ENCODE measurements around the gene HDGF.

The HDGF gene

GRCh38 chr1:156743367-156744302, 7.8 kb downstream of the HDGF start:
- Histone ChIP-seq H3K27me3 (ENCODE audit: insufficient read depth, low read length) (no peaks in the 10 kb centered on the region), H3K4me3 (ENCODE audit: low read depth, low read length, poor library complexity, severe bottlenecking) (no peak overlapping the region), H3K36me3 (ENCODE audit: insufficient read depth, low read length) (peaks cover 63% of the 10 kb centered on the region), H3K9ac (ENCODE audit: low read length) (no peak overlapping the region), H3K4me2 (ENCODE audit: low read length) (no peak overlapping the region), H3K4me1 (ENCODE audit: insufficient read depth, low read length, severe bottlenecking) (peaks cover 47% of the 10 kb centered on the region), H4K20me1 (ENCODE audit: insufficient read depth, low read length) (no peaks in the 10 kb centered on the region), H2AFZ (ENCODE audit: low read length) (no peak overlapping the region), H3K9me3 (ENCODE audit: low read length) (no peaks in the 10 kb centered on the region), H3K79me2 (ENCODE audit: insufficient read depth, low read length) (peaks cover 34% of the 10 kb centered on the region), H3K27ac (ENCODE audit: low read depth, low read length, poor library complexity, severe bottlenecking) (no peak overlapping the region), H3F3A (ENCODE audit: insufficient read depth, low read length) (0 out of 2 replicates have a peak, but pooled peaks cover 9% of the 10 kb centered on the region), H3K9me2 (ENCODE audit: low read depth, low read length) (no peaks in the 10 kb centered on the region)
- no peak for TF ChIP-seq EZH2 (IDR thresholded peaks at IDR 0.05; ENCODE audit: borderline replicate concordance, low read length)
- no peak for TF ChIP-seq CTCF (IDR thresholded peaks at IDR 0.05; ENCODE audit: low read length)

GRCh38 chr1:156742801-156743200, 8.7 kb downstream of the HDGF start:
- no peaks in the 10 kb centered on the region for H3K27me3 ChIP-seq (ENCODE audit: insufficient read depth, low read length)
- TF ChIP-seq CTCF (IDR thresholded peaks at IDR 0.05; ENCODE audit: low read length): no peak
- no peak for TF ChIP-seq EZH2 (IDR thresholded peaks at IDR 0.05; ENCODE audit: borderline replicate concordance, low read length)
- peaks cover 72% of the 10 kb centered on the region for H3K36me3 ChIP-seq (ENCODE audit: insufficient read depth, low read length)
- no peak overlapping the region for H3K27ac ChIP-seq (ENCODE audit: low read depth, low read length, poor library complexity, severe bottlenecking)
- H3K4me3 ChIP-seq (ENCODE audit: low read depth, low read length, poor library complexity, severe bottlenecking): no peak overlapping the region
- no peaks in the 10 kb centered on the region for H4K20me1 ChIP-seq (ENCODE audit: insufficient read depth, low read length)
- H3K9ac ChIP-seq (ENCODE audit: low read length): no peak overlapping the region
- no peaks in the 10 kb centered on the region for H3K9me3 ChIP-seq (ENCODE audit: low read length)
- H2AFZ ChIP-seq (ENCODE audit: low read length): no peak overlapping the region
- 0 out of 2 replicates have a peak, but pooled peaks cover 9% of the 10 kb centered on the region for H3F3A ChIP-seq (ENCODE audit: insufficient read depth, low read length)
- no peaks in the 10 kb centered on the region for H3K9me2 ChIP-seq (ENCODE audit: low read depth, low read length)
- peaks cover 25% of the 10 kb centered on the region for H3K79me2 ChIP-seq (ENCODE audit: insufficient read depth, low read length)
- H3K4me2 ChIP-seq (ENCODE audit: low read length): no peak overlapping the region
- H3K4me1 ChIP-seq (ENCODE audit: insufficient read depth, low read length, severe bottlenecking): peaks cover 39% of the 10 kb centered on the region

- Histone ChIP-seq H4K20me1 (ENCODE audit: insufficient read depth, low read length) (no peaks in the 10 kb centered on the region), H3K36me3 (ENCODE audit: insufficient read depth, low read length) (peaks cover 80% of the 10 kb centered on the region), H3K27ac (ENCODE audit: low read depth, low read length, poor library complexity, severe bottlenecking) (peak overlapping the region; percentile 82), H3K9ac (ENCODE audit: low read length) (no peak overlapping the region), H2AFZ (ENCODE audit: low read length) (no peak overlapping the region), H3K4me3 (ENCODE audit: low read depth, low read length, poor library complexity, severe bottlenecking) (peak overlapping the region; percentile 54), H3K79me2 (ENCODE audit: insufficient read depth, low read length) (peaks cover 19% of the 10 kb centered on the region), H3K9me2 (ENCODE audit: low read depth, low read length) (no peaks in the 10 kb centered on the region), H3F3A (ENCODE audit: insufficient read depth, low read length) (0 out of 2 replicates have a peak, but pooled peaks cover 9% of the 10 kb centered on the region), H3K9me3 (ENCODE audit: low read length) (no peaks in the 10 kb centered on the region), H3K4me1 (ENCODE audit: insufficient read depth, low read length, severe bottlenecking) (peaks cover 32% of the 10 kb centered on the region), H3K4me2 (ENCODE audit: low read length) (peak overlapping the region; percentile 72), H3K27me3 (ENCODE audit: insufficient read depth, low read length) (no peaks in the 10 kb centered on the region)
- TF ChIP-seq CTCF (IDR thresholded peaks at IDR 0.05; ENCODE audit: low read length) (no peak), EZH2 (IDR thresholded peaks at IDR 0.05; ENCODE audit: borderline replicate concordance, low read length) (no peak)
Observed at GRCh38 chr1:156742017-156742416, 9.5 kb downstream of the HDGF start.
